NCI-H774 (cell line): Measurements from ENCODE around the gene SMIM36.
"Not testable (repeated sequence)": the region's sequence is repeated elsewhere in the genome, so short reads cannot be mapped to it uniquely, and the experiment has no call there.

ENCODE experiments used
- DNase-seq: peaks from one replicate; lab custom pipeline; 2025; lab: John Stamatoyannopoulos, UW

SMIM36 gene

GRCh38 chr17:55433629-55434422 lies 77.4 kb downstream of the SMIM36 start:
- DNase-seq = no peak

- no peak for DNase-seq
Observed at GRCh38 chr17:55433029-55433628, 78.1 kb downstream of the SMIM36 start.

DNA sequence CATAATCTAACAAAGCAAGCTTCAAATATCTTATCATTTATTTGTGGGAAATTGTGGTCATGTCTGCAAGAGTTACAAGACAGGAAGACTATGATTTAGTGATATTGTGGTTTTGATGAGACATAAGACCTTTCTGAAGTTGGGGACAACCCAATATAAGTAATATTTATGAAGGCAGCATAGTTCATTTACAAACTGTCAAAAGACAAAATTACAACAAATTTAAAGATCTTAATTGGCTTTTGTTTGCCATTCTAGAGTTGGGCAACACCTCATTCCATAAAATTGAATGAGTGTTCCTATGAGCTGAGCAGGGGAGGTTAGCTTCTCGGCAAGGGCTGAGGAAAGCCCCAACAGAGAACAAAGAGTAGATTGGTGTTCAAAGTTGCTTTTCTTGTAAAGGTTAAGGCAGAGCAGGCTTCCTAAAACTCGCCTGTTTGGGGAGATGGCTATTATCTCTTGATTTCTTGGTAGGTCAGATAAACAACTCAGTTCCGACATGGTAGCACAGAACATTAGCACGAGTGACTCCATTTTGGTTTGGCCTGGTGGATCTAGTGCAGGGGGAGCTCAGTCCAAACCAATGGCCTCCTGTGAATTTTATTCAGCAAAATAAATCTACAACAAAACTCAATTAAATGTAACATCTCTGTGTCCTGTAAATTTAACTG lies 78.8 kb downstream of the SMIM36 start:
- DNase-seq = no peak

GRCh38 chr17:55431914-55432313 lies 79.3 kb downstream of the SMIM36 start:
- DNase-seq = not testable (repeated sequence)

DNA sequence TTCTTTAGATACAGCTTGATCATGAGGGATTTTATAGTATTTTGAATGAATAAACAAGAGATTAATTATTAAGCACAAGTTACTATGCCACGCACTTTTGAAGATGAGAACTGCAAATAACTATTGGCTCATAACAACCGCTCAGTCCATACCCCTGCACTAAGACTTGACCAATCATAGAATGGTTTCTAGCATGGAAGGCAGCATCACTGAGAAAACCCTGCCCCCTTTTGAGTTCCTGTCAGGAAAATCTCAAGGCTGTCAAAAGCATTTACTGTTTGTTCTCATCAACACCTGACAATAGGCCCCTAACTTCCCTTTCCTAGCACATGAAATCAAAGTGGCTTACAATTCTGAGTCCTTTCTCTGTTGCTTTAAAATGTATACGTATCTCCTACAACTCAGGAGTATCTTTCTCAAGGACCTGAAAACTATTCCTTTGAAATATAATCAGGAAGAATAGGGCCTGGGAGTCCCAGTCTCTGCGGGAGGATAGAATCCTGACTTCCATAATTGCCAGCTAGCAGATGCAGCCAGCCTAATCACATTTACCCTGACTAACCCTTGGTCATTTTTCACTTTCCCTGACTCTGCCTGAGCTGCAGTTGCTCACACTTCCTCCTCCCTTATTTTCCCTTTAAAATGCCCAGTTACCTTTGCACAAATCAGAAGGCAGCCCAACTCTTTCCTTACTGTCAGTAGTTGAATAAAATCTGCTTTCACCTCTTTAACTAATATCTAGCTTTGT lies 80.5 kb downstream of the SMIM36 start:
- DNase-seq = no peak

DNA sequence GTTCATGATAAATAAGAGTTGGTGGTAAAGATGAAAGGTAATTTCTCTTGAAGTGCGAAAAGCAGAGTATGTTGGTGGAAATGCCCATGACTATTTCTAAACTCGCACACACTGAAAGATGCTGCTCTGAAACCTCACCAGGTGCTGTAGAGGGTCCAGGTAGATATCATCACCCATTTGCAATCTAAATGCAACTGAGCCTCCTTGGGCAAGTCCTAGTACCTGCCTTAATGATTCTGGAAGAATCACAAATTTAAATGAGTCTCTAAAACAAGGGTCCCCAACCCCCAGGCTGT lies 83.7 kb downstream of the SMIM36 start:
- no peak for DNase-seq

DNA sequence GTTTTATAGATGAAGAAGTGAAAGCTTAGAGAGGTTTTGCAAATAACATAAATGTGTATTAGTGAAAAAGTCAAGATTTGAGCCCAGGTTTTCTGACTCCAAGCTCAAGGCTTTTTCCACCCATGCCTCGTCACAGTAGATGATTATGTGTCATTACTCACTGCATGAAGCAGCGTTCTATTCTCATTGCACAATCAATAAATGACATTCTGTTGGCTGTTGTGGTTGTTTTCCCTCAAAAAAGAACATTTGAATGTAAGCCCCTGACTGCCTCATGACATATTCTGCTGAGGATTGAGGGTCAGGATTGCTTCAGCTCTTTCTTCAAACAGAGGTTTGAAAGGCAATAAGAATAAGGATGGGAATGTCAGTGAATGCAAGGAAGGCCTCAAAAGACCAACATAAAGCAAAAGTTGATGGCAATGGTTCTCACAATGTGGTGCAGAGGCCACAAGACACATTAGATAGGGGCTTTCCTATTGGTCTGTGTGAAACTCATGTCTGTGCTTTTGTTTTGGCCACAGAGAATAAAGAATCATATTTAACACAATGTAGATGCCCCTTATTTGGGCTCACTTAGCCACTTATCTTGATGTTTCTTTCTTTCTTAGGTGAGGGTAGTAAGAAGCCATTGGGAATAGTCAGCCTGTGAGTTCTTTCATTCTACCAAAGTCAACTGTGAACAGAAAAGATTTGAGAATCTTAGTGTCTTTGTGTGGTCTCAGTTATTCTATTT lies 84.2 kb downstream of the SMIM36 start:
- no peak for DNase-seq

DNA sequence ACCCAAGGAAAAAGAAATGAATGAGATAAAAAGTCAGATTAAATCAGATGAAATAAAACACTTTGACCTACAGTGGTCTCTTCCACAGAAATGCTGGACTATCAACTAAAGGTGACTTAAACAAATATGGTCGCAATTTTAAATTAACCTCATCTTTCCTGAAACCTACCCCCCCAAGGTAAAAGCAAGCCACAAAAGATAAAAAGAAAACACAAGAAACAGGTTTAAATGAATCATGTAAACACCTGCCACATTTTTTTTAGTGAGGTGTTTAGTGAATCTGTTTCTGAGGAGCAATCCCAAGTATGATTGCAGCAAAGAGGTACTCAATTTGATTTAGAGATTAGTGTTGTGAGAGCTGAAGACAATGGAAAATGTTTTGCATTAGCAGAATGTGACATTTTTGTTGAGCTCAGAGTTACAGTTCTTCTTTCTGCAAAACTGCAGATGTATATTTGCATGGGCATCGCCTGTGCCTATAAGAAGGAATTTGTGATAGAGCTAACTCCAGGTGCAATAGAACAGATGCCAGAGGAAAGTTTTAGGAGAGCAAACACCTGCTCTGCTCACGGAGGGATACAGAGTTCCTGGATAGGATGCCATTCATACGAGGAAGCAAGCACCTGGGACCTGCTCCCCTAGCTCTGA lies 86.2 kb downstream of the SMIM36 start:
- no peak for DNase-seq

DNA sequence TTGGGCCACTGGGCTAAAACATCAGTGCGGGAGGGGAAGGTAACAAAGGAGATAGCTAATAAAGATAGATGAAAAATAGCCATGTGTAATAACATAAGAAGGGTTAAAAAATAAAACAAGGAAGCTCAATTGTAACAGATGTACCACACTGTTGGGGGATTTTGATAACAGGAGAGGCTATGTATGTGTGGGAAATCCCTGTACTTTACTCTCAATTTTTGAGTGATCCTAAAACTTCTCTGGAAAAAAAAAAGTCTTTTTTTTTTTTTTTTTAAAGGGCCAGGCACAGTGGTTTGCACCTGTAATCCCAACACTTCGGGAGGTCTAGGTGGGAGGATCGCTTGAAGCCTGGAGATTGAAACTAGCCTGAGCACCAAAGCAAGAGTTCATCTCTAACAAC lies 87.7 kb downstream of the SMIM36 start:
- no peak for DNase-seq

GRCh38 chr17:55422828-55423164 lies 88.5 kb downstream of the SMIM36 start:
- not testable (repeated sequence) for DNase-seq

DNA sequence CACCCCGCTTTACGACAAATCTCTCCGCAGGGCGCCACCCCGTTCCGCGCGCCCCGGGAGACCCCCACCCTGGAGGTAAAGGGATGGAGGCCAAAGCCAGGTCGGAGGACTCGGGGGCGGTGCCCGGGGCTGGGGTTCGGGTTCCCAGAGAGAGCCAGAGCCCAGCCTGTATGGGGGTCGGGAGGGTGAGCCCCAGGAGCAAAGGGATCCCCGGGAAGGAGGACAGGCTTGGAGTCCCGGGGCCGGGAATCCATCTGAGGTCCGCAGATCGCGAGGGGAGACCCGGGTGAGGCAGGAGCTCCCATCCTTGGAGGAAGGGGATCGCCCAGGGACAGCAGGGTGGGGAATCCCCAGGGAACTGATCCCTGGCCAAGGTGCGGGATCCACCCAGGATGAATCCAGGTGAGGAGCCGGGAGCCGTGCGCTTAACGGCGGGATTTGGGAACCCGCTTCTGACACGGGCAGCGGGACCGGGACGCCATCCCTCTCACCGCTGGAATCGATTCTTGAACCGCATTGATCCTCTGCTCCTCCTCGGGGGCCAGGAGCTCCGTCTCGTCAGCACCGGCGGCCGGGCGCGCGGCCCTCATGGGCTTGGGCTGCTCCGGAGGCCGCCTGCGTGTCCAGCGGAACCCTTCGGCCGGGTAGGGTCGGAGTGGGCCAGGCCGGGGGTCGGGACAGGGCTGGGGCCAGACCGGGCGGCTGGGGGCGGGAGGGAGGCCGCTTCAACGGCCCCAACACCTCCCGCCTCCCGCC lies 89.9 kb downstream of the SMIM36 start, which contains the start of gene MMD:
Gene MMD, minus strand, starts transcription at position 657 of the 756 bp plus-strand sequence. Its CDS starts 140 bp downstream, at position 517.
- no peak for DNase-seq

DNA sequence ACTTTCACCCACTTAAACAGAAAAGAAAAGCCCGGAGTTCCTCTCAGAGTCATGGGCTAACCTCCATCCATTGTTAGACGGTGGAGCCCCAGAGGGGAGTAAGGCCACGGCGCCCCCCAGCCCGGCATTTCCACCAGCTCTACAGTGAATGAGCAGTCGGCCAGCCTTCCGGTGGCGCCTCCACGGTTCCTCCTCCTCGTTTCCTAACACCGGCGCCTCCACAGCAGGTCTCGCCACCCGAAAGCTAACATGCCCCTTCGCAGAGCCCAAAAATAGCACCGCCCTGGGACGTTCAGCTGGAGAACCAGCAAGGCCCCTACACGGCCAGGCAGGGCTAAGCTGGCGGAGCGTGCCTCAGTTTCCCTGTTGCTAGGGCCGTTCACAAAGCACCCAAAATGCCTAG lies 90.5 kb downstream of the SMIM36 start:
- DNase-seq = no peak

GRCh38 chr17:55420067-55420775 lies 91.0 kb downstream of the SMIM36 start:
- DNase-seq = no peak

GRCh38 chr17:55418369-55419268 lies 92.6 kb downstream of the SMIM36 start:
- no peak for DNase-seq

- no peak for DNase-seq
Observed at GRCh38 chr17:55417411-55418268, 93.6 kb downstream of the SMIM36 start.

DNA sequence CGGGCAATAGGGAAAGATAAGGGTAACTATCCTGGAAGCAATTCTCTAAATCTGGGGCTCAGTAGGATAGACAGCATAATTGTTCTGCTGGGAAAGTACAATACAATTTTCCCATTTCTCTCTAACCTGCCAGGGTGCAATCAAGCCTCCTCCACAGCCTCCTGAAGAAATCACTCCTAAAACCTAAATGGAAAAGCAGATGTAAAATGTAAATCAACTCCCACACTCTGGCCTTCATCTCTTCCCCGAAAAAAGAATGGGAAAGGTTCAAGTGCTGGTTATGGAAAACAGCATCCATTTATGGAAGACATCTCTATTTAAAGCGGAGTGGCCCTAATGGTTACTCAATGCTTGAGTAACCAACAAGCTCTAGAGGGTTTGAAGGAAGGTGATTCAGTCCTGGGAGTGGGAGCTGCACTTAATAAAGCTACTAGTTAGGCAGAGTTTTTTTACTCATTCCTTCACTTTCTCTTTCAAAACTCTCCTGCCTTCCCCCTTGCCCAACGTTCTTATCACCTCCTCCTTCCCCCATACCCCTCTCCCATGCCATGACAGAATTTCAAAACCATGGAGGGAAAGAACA lies 94.7 kb downstream of the SMIM36 start:
- no peak for DNase-seq

DNA sequence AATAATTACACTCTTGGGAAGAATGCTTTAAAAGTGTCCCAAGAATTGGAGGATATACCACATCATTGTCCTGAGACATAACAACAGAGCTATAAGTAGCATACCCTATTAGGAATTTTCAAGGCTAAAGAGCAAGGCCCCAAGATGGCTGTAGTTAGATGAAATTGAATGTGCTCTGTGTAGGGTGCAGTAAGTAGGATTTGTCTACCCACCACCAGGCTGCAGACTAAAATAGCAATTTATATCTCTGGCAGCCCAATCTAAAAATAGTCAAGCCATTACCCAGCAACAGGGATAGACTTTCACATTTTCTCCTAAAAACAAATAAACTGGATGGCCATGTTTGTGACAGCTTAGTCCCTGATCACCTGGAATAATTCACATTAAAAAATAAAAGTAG lies 95.3 kb downstream of the SMIM36 start:
- no peak for DNase-seq

- no peak for DNase-seq
Observed at GRCh38 chr17:55414983-55415382, 96.3 kb downstream of the SMIM36 start.
